GM21737 (cell line): ENCODE measurements around the gene RXFP3.

Source experiments
- ATAC-seq: cut with Tn5 transposase; IDR thresholded peaks from one replicate; pipeline ENCODE4 v1.9.1; 2021; ENCODE audit warnings: mild to moderate bottlenecking, moderate library complexity; ENCODE audit not compliant: unreplicated experiment

The RXFP3 gene

GRCh38 chr5:33978306-33978705 lies 42.1 kb downstream of the RXFP3 start:
- no peak for ATAC-seq

GRCh38 chr5:33980030-33980429 lies 43.8 kb downstream of the RXFP3 start:
- ATAC-seq, result no peak

DNA sequence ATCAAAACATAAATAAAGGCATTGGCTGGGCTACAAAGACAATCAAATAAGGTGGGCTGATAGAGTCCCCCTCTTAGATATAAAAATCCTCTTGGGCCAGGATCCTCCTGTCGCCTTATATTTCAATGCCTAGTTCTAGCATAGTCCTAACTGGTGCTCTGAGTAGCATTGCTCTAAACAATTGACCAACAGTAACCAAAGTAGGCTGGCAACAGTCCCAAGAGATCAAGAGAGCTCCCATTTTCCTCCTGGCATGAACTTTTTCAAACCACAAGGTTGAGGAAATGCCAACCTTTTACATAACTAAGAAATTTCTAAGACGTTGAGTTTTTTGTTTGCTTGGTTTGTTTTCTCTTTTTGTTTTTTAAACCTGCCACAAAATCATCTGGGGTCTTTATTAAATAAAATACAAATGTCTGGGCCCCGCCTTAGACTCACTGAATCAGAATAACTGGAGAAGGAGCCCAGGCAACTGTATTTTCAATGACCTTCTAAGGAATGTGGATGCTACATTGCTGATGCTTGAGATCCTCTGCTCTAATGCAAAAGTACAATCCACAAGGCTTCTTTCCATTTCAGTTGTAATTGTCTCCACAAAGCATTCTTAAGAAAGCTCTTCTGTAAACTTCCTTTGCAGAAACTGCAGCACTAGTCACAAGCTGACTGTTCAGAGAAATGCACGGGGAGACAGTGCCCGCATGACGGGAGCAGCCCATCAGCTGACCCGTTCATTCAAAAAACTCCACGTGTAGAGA lies 45.4 kb downstream of the RXFP3 start:
- no peak for ATAC-seq

DNA sequence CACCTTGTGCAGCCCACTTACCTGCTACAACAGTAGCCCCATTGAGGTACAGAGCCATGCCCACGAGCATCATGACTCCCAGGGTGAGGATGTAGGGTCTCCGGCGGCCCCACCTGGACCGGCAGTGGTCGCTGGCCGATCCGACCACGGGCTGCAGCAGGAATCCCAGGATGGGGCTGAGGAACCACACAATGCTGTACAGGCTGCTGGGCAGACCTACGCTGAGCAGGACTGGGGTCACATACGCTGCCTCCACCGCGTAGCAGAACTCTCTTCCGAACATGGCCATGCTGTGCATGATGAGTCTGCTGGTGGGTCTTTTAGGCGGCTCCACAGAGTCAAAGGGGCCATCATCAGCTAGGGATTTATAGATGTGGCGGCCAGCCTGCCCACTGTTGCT lies 48.0 kb downstream of the RXFP3 start:
- ATAC-seq, result no peak

DNA sequence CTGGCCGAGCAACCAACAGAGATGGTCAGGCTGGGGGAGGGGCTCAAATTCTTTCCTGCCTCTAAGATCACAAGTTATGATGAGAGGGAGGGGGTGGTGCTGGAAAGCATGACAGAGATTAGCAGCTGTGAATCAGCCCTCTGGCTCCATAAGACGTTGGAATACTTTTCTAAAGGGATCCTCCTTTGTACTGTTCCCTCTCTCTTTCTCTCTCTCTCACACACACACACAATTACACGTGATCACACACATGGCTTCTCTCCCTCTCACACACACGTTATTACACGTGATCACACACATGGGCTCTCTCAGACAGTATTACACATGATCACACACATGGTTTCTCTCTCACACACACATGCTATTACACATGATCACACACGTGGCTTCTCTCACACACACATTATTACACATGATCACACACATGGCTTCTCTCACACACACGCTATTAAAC lies 48.5 kb downstream of the RXFP3 start, which contains the start of gene SLC45A2:
Gene SLC45A2 (minus strand): TSS at position 23 of the 454 bp plus-strand sequence. CDS start 110 bp downstream, outside the sequence.
- no peak for ATAC-seq

DNA sequence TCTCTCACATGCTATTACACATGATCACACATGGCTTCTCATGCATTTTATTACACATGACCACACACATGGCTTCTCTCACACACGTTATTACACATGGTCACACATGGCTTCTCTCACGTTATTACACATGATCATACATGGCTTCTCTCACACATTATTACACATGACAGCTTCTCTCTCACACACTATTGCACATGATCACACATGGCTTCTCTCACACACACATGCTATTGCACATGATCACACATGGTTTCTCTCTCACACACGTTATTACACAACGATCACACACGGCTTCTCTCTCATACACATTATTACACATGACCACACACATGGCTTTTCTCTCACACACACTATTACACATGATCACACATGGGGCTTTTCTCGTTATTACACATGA lies 49.3 kb downstream of the RXFP3 start:
- no peak for ATAC-seq
